Hematopoietic multipotent progenitor cell treated with erythropoietin and hydrocortisone succinate and interleukin-3 and kit ligand, for 4 days (in vitro differentiated cells): Measurements from ENCODE around the gene AANAT.

Experiments
- DNase-seq: peaks from one replicate; pipeline ENCODE4 v3.0.0-alpha.2; 2015

The AANAT gene

DNA sequence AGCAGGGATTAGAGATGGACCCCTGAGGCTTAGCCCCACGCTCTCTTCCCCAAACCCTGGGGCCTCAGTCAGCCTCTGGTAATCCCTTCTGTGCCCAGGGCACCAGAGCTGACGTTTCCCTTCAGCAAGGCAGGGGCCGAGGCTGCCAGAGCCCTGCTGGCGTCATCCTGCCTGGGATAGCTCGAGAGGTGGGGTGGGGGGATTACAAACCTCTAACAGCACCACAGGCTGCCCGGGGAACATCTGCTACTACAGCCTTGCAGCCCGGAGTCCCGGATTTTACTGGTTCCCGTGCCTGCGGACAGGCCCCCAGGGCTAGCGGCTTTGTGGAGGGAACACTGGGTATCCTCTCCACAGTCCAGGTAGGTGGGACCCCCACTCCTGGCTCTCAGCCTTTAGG lies at the start of gene AANAT:
Gene AANAT, plus strand, starts transcription at position 238 of the 400 bp plus-strand sequence. CDS start 1,144 bp downstream, outside the sequence.
- no peak for DNase-seq

DNA sequence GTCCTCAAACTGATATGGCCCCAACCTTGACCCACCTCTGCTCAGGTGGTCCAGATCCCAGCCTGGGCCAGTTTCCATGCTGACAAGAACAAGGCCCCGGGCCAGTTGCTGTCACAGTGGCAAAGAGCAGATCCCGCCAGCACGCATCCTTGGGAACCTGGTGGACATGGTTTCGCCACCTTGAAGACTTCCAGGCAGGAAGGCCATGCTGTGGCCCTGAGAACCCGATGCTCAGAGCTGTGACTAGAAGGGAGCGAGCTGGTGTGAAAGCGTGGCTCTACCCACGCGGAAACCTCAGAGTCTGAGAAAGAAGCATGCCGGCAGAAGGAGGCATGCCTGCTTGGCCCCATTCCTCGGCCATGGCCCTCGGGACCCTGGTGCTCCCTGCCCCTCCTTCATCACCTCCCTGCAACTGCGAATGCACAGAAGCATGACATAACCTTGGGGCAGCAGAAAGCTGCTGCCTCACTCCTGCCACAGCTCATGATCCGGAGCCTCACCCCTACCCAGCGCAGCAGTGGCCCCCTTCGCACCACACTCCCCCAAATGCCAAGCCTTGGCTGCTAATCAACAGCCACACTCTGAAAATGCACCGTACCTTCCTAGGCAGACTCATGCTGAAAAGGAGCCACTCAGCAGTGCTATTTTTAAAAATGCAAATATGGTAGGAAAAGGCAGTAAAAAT lies 47.7 kb upstream of the AANAT start:
- DNase-seq: no peak

DNA sequence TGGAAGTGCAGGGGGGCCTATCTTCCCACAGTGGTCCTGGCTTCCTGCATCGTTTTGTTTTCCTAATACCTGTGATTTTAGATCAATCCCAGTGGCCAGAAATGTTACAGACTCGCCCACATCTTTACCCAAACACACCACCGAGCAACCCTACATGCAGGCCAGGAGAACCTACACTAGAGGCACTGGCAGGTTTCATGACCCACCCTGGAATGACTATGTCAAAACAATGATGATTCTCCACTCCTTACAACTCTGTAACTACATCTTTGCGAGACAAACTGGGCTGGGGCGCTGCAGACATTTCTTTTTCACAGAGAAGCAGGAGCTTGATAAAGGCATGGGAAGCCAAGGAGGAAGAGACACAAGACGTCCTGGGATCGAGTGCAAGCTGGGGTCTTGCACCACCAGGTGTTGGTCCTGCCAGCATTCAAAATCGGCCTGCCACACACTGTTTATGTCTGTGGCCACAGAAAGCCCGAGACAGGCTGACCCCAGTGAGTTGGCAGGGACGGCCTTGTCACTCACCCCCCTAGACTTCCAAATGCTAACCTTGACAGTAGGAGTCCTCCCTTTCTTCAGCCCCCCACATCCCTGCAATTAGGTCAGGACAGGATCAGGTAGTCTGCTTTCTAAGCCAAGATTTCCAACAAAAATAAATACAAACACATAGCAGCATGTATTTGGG lies 46.9 kb upstream of the AANAT start:
- no peak for DNase-seq

DNA sequence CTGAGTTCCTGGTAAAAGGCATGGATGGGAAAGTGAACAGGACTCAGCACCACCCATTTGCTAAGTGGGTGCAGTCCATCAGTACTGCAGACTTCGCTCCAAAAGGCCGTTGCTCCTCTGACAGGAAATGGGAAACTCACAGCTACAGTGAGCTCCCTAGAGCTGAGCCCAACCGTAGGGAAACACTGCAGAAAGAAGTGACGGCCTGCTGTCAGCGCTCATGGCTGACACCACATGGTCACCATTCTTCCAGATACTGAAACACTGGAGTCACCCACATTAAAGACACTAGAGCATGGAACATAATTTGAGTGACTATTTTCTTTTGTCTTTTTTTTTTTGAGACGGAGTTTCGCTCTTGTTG lies 46.4 kb upstream of the AANAT start:
- DNase-seq: no peak

DNA sequence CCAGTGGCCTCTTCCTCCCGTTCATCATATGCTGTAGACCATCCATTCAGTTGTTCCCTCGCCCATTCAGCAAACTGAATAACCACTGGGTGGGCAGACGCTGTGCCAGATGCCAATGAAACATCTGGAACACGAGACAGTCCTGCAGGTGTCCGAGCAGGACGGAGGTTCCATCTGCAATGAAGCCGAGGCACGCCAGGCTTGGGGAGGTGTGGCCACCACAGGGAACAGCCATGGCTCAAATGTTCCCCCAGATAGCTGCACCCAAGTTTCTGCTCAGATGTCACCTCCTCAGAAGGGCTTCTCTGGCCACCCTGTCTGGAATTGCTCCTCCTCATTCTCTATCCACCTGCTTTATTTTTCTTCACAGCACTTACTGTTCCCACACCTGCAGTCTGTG lies 45.0 kb upstream of the AANAT start:
- no peak for DNase-seq

DNA sequence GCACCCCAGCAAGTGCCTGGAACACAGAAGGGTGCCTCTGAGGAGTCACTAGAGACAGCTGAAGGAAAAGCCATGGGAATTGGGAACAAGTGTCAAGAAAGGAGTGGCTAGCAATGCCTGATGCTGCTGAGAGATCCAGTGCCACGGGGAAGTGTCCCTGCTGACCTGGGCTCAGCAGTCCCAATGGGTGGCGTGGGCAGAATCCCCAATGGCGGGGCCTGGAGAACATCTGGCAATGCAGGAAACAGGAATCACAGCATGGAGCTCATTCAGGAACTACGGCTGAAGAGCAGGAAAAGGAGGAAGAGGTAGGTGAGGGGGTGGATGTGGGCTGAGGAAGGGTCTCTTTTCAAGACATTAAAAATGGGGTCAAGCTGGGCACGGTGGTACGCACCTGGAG lies 44.5 kb upstream of the AANAT start:
- no peak for DNase-seq

DNA sequence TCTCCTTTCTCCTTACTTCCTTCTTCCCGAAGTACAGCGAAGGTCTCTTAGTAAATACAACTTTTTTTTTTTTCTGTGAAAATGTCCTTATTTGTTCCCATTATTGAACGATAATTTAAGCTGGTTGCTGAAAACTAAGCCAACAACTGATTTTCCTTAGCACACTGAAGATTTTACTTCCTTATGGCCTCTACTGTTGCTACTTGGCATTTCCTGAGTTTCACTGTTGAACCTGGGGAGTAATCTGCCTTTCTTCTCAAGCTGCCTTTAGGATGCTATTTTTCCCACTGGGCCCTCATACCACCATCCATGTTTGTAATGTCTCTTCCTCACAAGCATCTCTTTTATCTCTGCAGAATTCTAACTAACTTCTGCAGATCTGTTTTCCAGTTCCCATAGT lies 40.5 kb upstream of the AANAT start:
- no peak for DNase-seq

DNA sequence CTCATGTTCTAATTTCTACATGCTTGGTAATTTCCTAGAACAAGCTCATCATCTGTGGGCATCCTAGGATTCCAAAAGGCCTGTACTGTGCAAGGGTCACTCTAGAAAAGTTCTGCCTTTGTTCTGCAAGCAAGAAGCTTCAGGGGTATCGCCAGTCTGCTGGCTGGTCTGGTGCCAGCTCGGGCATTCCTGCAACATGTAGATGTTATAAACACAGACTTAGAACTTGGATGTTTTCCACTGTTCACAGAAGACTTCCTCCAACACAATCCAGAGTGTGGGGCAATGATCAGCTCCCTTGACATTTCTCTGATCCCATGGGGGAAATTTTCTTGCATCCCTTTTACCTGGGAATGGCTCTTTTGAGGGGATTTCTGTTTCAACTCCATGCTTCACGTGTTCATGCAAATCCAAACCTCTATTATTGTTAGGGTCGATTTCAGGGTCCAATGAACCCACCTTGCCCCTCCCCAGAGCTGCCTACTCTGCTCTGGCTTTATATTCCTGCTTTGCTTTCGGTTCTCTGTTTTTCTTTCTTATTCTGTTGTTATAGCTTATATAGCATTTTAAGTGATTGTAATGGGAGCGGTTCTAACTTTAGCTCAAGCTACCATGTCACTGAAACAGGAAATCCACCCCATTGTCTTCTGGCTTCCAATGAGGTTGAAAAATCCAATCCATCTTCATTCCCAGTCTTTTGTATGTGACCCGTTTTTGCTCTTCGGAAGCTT lies 39.7 kb upstream of the AANAT start:
- DNase-seq: no peak

DNA sequence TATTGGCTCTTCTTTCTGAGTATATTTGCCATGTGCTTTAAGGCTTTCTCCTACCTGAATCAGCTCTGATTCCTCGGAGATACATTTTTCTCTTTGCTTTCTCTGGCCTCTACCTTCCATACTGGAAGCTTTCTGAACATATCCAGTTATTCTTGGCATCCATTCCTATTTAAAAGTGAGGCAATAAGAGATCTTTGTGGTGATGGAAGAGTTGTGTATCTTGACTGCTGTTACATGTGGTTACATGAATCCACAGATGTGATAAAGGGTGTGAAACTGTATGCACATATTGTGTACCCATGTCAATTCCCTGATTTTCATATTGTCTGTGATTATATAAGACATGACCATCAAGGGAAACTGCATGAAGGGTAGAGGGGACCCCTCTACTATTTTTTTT lies 38.9 kb upstream of the AANAT start:
- DNase-seq: no peak

DNA sequence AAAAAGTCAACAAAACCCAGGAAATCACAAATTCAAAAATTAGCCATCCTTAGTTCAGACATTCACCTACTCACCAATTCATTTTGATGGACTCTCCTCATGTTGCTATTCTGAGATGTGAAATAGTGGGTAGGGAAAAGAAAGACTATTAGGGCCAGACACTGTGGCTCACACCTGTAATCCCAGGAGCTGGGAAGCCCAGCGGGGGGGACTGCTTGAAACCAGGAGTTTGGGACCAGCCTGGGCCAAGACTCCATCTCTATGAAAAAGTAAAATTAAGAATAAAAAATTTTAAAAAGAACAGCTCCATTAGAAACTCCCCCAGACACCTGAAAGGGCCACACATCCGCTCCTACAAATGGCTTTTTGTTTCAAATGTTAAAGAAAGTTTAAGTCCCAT lies 35.9 kb upstream of the AANAT start:
- no peak for DNase-seq

DNA sequence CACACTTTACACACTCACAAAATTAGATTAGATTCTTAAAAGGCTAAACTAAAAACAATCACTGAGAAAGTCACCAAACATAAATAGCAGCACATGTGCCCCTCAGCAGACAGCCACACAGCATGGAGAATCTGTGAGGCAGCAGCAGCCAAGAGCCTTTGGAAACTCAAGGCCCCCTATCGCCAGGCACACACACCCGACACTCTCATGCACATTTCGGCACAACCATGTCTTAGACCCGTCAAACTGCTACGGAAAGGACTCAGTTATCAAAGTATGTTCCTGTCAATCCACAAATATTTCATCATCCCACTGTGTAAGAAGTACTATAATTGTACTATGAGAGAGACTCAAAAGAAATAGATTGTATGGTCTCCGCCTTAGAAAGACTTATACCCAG lies 35.4 kb upstream of the AANAT start:
- DNase-seq: no peak

DNA sequence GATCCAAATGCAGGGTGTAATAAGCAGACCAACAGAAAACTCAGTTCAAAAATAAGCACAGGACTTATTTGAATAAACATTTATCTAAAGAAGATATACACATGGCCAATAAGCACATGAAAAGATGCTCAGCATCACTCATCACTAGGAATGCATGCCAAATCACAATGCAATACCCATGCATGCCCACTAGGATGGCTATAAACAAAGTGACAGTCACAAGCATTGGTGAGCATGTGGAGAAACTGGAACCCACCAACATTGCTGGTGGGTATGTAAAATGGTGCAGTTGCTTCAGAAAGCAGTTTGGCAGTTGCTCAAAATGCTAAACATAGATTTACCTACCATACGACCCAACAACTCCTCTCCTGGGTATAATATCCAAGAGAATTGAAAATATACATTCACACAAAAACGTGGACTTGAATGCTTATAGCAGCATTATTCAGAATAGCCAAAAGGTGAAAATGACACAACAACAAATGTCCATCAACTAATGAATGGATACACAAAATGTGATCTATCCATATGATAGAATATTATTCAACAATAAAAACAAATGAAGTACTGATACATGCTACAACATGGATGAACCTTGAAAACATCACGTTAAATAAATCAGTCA lies 34.6 kb upstream of the AANAT start:
- DNase-seq: peak; percentile 64

DNA sequence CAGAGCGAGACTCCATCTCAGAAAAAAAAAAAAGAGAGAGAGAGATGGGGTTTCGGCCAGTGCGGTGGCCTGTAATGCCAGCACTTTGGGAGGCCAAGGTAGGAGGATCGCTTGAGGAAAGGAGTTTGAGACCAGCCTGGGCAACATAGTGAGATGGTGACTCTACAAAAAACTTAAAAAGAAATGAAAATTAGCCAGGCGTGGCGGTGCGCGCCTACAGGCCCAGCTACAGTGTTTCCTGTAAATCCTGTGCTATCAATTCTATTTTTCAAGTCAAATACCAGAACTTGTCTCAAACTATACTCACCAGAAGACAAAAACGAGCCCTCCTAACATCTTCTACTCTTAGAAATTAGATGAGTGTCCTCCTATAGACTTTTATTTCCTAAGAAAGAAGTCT lies 33.7 kb upstream of the AANAT start:
- no peak for DNase-seq

DNA sequence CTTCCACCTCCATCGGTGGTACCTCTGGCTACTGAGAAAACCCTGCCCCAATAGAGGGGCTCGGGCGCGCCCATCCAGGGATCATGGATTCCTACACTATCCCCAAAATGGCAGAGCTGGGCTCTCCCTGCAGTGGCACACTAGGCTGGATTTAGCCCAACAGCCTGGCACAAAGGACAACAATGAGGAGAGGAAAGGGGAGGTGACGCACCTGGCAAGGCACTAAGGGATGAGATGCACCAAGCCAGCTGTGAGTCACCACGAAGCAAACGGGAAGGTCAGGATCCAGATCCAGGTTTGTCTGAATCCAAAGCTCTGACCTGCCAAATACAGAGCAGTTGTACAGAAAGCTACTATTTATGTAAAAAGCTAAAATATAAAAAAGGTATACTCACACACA lies 32.5 kb upstream of the AANAT start:
- no peak for DNase-seq

DNA sequence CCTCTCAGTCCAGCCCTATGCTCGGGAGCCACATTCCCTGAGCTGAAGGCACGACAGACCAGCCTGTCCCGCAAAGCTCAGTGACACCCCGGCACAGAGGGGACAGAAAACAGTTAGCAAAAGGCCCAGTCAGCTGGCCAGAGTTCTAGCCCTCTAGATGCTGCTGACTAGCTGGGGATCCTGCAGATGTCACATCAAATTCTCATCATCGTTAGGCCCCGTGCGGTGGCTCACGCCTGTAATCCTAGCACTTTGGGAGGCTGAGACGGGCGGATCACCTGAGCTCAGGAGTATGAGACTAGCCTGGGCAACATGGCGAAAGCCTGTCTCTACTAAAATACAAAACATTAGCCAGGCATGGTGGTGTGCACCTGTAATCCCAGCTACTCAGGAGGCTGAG lies 31.7 kb upstream of the AANAT start:
- no peak for DNase-seq

DNA sequence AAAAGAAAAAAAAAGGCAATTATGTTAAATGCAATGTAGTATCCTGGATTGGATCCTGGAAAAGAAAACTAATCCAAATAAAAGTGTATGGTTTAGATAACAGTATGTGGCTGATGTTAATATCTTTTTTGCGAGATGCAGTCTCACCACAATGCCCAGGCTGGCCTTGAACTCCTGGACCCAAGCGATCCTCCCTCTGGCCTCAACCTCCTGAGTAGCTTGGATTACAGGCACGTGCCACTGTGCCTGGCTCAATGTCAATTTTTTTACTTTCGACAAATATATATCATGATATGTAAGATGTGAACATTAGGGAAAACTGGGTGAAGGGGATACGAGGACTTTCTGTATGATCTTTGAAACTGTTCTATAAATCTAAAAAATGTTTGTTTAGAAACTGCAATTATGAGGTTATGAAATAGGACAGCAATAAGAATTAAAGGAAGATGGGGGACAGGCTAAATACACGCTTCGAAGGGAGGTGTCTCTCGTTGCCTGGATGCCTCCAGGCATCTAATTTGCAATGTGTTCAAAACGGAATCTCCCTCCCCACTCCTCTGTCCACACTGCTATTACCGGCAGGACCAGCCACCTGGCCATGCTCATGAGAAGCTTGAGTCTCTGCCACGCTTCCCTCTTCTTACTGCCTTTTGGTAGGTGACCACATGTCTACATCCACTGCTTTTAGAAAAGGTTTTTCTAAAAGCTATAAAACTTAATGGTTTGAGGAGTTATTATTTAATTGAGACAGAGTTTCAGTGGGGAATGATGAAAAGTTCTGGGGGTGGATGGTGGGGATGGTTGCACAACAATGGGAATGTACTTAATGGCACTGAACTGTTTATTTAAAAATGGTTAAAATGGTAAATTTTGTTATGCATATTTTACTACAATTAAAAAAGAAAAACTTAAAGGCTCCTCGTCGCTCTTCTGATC lies 29.7 kb upstream of the AANAT start:
- DNase-seq: no peak

DNA sequence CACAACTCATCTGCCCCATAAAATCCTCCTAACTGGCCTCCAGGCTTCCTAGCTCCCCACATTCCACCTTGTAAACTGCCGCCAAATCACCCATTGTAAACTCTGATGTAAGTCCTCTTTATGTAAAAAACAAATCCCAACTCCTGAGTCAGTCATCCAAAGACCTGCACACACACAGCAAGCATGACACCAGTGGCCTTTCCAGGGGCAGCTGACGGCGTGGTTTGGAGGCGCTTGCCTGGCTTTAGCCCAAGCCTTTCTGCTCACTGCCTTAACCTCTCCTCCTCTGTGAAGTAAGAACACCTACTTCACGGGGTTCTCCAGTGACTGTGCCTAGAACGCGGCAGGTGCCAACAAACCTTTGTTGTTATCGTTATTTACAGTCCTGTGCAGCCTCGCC lies 28.5 kb upstream of the AANAT start:
- no peak for DNase-seq

DNA sequence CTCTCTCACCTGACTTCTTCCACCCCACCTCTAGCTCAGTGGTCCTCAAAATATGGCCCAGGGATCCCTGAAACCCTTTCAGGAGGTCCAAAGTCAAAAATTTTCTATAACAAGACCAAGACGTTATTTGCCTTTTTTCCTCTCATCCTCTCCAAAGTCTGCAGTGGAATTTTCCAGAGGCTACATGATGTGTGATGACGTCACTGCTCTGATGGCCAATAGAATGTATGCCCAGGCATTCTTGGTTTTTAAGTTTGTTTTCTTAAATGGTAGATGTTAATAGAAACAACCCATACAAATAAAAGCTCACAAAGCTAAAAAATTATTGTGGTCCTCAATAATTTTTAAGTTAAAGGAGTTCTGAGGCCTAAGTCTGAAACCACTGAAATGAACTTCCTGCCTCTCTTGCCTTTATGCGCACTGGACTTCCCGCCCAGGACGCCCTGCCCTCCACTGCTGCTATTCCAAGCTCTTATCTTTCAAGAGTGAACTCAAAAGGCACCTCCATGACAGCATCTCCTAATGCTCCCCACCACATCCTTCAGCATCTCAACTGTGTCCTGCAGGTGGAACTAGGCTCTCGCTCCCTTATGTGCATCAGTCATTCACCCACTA lies 28.0 kb upstream of the AANAT start:
- DNase-seq: no peak

DNA sequence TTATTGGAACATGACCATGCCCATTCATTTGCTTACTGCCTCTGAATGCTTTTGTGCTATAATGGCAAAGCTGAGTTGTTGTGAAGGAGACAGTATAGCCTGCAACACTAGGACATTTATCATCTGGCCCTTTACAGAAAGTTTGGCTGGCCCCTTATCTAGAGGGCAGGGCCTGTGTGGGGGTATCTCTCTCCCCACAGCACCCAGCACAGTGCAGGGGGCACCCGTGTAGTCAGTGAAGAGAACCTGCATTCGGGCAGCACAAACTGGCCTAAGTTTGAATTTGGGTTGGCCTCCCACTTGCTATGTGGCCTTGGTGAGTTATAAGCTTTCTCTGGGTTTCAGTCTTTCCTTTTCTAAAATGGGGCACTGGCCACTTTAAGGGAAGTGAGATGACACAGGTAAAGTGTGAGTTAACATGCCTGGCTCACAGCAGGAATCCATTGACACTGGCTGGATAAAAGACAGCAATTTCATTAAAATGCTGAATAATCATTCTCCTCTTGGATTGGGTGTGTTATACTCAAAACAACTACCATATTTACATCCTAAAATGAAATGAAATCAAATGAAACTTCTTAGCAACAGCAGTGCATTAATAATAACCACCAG lies 26.5 kb upstream of the AANAT start:
- peak; percentile 68 for DNase-seq

DNA sequence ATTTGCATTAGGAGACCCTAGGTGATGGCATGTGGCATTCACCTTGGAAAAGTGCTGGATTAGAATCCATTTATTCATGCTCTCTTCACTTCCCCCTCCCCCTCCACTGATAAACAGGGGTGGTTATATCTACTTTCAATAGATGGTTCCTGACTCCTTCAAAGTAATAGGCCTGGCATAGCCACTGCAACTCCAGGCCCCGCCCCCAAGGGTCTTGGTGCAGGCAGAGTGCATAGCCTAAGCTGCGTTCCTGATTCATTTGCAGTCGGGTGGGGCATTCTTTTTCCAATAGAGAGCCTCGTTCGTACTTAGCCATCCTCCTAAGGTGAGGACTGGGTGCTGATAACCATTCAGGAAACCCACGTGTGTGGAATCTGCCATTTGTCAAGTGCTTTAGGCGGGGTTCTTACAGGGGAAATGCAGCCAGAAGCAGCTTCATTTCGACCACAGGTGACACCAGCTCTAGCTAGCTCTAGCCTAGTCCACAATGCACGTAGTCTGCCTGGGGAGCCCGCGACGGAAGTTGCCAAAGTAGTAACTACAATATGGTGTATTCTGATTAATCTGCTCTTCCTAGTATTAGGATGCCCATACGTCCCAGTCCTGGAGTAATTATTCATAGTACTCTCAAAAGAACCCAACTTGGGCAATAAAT lies 25.6 kb upstream of the AANAT start:
- peak; percentile 42 for DNase-seq
